ENCODE data around the gene ENO3. TPM values are rescaled to one million over a fixed set of nuclear protein-coding genes. Genes with fewer than 3 reads are reported as not detected.
"Not testable (repeated sequence)": the region's sequence is repeated elsewhere in the genome, so short reads cannot be mapped to it uniquely, and the experiment has no call there.

Gene ENO3
- 10 to 100 TPM; 27.8 to 30.7 TPM for total RNA-seq

GRCh38 chr17:4950746-4951204, at the start of gene ENO3:
Gene ENO3, plus strand, starts transcription at chr17:4951119. Its CDS starts 711 bp downstream, at chr17:4951830.
- peak within 1 kb of the TSS; percentile 87 for H3K4me3 Mint-ChIP-seq
- H3K36me3 Mint-ChIP-seq = peaks cover 26% of the 10 kb centered on the region
- H3K27me3 Mint-ChIP-seq = peaks cover 3% of the 10 kb centered on the region
- H3K9me3 Mint-ChIP-seq = no peaks in the 10 kb centered on the region
- H3K4me1 Mint-ChIP-seq = peaks cover 21% of the 10 kb centered on the region
- peak within 1 kb of the TSS; percentile 93 for H3K27ac Mint-ChIP-seq
- no peak for DNase-seq

DNA sequence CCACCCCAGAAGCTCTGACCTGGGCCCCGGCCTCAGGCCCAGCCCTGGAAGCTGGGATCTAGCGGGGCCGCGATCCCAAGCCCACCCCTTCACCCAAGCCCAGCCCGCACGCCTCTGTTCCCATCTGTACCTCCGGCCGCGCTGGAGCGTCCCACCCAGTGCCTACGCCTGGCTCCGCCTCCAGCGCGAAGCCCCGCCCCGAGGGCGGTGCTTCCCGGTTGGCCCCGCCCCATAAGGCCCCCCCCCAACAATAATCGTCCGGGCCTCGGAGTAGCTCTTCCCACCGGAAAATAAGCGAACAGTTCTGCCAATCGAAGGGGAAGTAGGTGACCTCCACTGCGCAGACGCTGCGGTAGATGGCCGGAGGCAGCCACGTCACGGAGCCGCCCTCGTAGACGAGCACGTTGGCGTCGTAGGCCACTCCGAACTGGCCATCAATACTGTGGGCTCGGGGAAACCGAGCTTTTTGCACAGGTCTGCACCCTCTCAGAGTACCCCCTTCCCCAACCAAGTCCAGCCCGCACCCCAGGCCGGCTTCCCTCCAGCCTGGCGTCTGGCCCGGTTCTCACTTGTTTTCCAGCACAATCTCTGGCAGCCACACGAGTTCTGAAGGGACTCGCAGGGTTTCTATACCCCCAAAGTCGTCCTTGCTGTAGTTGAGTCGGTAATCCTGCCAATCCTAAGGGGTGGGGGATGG, 49.1 kb upstream of the ENO3 start:
- peaks cover 10% of the 10 kb centered on the region for H3K36me3 Mint-ChIP-seq
- DNase-seq = no peak
- peak overlapping the region; percentile 52 for H3K27ac Mint-ChIP-seq
- H3K9me3 Mint-ChIP-seq = no peaks in the 10 kb centered on the region
- H3K27me3 Mint-ChIP-seq = no peaks in the 10 kb centered on the region
- peaks cover 33% of the 10 kb centered on the region for H3K4me1 Mint-ChIP-seq
- H3K4me3 Mint-ChIP-seq = no peak overlapping the region

GRCh38 chr17:4902540-4902939, 48.4 kb upstream of the ENO3 start:
- peak overlapping the region; percentile 52 for H3K27ac Mint-ChIP-seq
- peaks cover 10% of the 10 kb centered on the region for H3K36me3 Mint-ChIP-seq
- H3K27me3 Mint-ChIP-seq = no peaks in the 10 kb centered on the region
- peaks cover 33% of the 10 kb centered on the region for H3K4me1 Mint-ChIP-seq
- H3K4me3 Mint-ChIP-seq = no peak overlapping the region
- DNase-seq = no peak
- no peaks in the 10 kb centered on the region for H3K9me3 Mint-ChIP-seq

DNA sequence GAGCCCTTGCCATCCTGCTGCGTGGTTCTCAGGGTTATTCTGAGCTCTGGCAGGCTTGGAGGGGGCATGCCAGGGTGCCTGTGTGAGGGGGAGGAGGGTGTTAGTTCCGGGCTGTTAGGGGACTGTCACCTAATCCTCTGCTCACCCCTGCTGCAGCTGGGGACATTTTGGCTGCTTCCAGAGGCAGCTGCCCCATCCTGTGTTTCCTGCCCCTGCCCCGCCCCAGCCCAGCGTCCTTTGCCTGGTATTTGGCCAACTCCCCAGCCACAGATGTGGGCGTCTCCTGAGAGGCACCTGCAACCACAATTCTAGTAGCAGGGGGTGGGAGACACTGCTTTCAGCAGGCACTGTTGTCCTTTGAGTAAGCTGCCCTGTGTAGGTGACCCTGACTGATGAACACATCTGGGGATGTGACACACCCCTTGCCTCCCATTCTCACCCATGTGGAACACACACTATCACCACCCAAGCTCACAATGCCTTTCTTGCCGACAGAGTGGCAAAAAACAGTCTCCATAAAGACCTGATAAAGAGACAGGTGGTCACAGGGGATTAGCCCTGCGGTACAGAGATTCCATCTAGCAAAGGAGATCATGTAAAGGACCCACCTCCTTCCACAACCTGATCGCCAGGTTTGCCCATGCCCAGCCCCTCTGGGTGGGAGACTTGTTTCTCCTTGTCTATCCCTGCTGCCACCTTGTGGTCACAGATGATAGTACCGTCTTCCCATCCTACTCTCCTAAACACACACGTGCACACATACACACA, 47.7 kb upstream of the ENO3 start, which contains the start of gene CHRNE:
Gene CHRNE (minus strand): TSS at position 48 of the 768 bp plus-strand sequence. CDS start 35 bp downstream, at position 13.
- H3K36me3 Mint-ChIP-seq = peaks cover 10% of the 10 kb centered on the region
- peak within 1 kb of the TSS; percentile 16 for H3K4me3 Mint-ChIP-seq
- peak; percentile 71 for DNase-seq
- H3K27me3 Mint-ChIP-seq = no peaks in the 10 kb centered on the region
- no peaks in the 10 kb centered on the region for H3K9me3 Mint-ChIP-seq
- H3K27ac Mint-ChIP-seq = peak within 1 kb of the TSS; percentile 52
- H3K4me1 Mint-ChIP-seq = peaks cover 35% of the 10 kb centered on the region

- not testable (repeated sequence) for H3K4me3 Mint-ChIP-seq, H3K9me3 Mint-ChIP-seq, H3K27me3 Mint-ChIP-seq, H3K27ac Mint-ChIP-seq, H3K36me3 Mint-ChIP-seq, DNase-seq
- H3K4me1 Mint-ChIP-seq = peaks cover 23% of the 10 kb centered on the region
These were observed 44.3 kb upstream of the ENO3 start for GRCh38 chr17:4906642-4907041.

GRCh38 chr17:4908301-4908700, 42.6 kb upstream of the ENO3 start:
- no peaks in the 10 kb centered on the region for H3K27me3 Mint-ChIP-seq
- no peak overlapping the region for H3K27ac Mint-ChIP-seq
- no peak for DNase-seq
- no peak overlapping the region for H3K4me3 Mint-ChIP-seq
- peaks cover 10% of the 10 kb centered on the region for H3K4me1 Mint-ChIP-seq
- H3K9me3 Mint-ChIP-seq = no peaks in the 10 kb centered on the region
- H3K36me3 Mint-ChIP-seq = no peaks in the 10 kb centered on the region

DNA sequence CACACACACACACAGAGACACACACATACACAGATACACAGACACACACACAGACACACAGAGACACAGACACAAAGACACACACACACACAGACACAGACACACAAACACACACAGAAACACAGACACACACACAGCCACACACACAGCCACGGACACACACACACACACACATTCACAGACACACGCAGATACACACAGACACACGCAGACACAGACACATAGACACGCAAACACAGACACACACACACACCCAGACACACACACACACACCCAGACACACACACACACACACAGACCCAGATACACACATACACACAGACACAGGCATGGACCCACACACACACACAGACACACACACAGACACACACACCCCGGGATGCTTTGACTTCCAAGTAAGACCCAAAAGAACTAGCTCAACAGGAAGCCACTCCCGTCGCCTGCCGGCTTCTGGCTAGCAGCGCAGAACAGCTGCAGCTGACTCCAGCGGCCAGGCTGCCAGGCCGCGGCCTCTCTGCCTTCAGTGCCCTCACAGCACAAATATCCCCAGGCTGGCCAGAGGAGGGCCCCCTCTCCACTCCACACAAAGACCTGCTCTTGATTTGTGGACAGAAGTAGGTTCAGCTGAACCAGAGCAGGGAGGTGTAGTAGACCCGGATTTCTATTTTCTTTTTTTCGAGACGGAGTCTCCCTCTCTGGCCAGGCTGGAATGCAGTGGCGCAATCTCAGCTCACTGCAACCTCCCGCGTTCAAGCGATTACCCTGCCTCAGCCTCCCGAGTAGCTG, 42.0 kb upstream of the ENO3 start:
- peak; percentile 77 for DNase-seq
- Mint-ChIP-seq H3K9me3 (no peaks in the 10 kb centered on the region), H3K27ac (no peak overlapping the region), H3K27me3 (no peaks in the 10 kb centered on the region), H3K4me3 (no peak overlapping the region), H3K36me3 (no peaks in the 10 kb centered on the region), H3K4me1 (peaks cover 6% of the 10 kb centered on the region)

GRCh38 chr17:4913994-4914393, 36.9 kb upstream of the ENO3 start:
- no peaks in the 10 kb centered on the region for H3K36me3 Mint-ChIP-seq
- no peaks in the 10 kb centered on the region for H3K27me3 Mint-ChIP-seq
- no peak overlapping the region for H3K4me3 Mint-ChIP-seq
- no peaks in the 10 kb centered on the region for H3K9me3 Mint-ChIP-seq
- H3K27ac Mint-ChIP-seq = no peak overlapping the region
- DNase-seq = no peak
- no peaks in the 10 kb centered on the region for H3K4me1 Mint-ChIP-seq

DNA sequence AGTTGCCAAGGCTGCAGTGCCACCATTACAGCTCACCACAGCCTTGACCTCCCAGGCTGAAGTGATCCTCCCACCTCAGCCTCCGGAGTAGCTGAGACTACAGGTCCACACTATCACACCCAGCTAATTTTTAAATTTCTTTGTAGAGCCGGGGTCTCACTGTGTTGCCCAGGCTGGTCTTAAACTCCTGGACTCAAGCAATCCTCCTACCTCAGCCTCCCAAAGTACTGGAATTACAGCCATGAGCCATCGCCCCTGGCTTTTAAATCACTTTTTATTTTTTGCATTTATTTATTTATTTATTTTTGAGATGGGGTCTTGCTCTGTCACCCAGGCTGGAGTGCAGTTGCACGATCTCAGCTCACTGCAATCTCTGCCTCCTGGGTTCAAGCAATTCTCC, 36.4 kb upstream of the ENO3 start:
- H3K9me3 Mint-ChIP-seq, H3K4me3 Mint-ChIP-seq, H3K27ac Mint-ChIP-seq, DNase-seq, H3K27me3 Mint-ChIP-seq, H3K36me3 Mint-ChIP-seq, H3K4me1 Mint-ChIP-seq: not testable (repeated sequence)

DNA sequence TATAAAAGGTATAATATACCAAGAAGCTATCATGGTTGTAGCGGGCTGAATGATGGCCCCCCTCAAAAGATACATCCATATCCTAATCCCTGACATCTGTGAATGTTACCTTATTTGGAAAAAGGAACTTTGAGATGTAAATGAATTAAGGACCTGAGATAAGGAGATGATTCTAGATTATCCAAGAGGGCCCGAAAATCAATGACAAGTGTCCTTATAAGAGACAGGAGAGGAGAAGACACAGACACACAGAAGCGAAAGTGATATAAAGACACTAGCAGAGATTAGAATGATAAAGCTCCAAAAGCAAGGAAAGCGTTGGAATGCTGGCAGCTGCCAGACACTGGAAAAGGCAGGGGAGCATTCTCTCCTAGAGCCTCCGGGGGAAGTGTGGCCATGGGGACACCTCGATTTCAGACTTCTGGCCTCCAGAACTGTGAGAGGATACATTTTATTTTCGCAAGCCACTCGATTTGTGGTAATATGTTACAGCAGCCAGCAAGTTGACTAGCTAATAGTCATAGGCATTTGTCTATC, 31.3 kb upstream of the ENO3 start:
- H3K27ac Mint-ChIP-seq = no peak overlapping the region
- DNase-seq = no peak
- H3K9me3 Mint-ChIP-seq = no peaks in the 10 kb centered on the region
- H3K27me3 Mint-ChIP-seq = no peaks in the 10 kb centered on the region
- no peak overlapping the region for H3K4me3 Mint-ChIP-seq
- H3K4me1 Mint-ChIP-seq = no peaks in the 10 kb centered on the region
- peaks cover 2% of the 10 kb centered on the region for H3K36me3 Mint-ChIP-seq

- peaks cover 2% of the 10 kb centered on the region for H3K36me3 Mint-ChIP-seq
- H3K4me3 Mint-ChIP-seq = no peak overlapping the region
These were observed 30.4 kb upstream of the ENO3 start for GRCh38 chr17:4920351-4921048.

DNA sequence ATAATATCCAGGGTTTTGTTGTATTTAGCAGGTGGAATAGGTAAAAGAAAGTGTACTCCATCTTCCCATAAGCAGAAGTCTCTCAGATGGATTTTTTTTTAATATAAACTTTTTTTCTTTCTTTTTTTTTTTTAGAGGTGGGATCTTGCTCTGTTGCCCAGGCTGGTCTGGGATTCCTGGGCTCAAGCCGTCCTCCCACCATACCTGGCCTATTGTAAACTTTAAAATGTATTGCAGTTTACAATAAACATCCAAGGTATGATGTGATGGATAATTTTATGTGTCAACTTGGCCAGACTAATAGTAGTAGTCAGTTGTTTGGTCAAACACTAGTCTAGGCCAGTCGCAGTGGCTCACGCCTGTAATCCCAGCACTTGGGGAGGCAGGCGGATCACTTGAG, 29.6 kb upstream of the ENO3 start:
- no peak overlapping the region for H3K4me3 Mint-ChIP-seq
- H3K9me3 Mint-ChIP-seq = no peaks in the 10 kb centered on the region
- peaks cover 2% of the 10 kb centered on the region for H3K36me3 Mint-ChIP-seq
- DNase-seq = no peak
- H3K27ac Mint-ChIP-seq = no peak overlapping the region
- no peaks in the 10 kb centered on the region for H3K4me1 Mint-ChIP-seq
- no peaks in the 10 kb centered on the region for H3K27me3 Mint-ChIP-seq

More at GRCh38 chr17:4920351-4921048, 30.4 kb upstream of the ENO3 start:
- Mint-ChIP-seq H3K4me1 (no peaks in the 10 kb centered on the region), H3K27me3 (no peaks in the 10 kb centered on the region), H3K27ac (no peak overlapping the region), H3K9me3 (no peaks in the 10 kb centered on the region)
- DNase-seq = no peak

DNA sequence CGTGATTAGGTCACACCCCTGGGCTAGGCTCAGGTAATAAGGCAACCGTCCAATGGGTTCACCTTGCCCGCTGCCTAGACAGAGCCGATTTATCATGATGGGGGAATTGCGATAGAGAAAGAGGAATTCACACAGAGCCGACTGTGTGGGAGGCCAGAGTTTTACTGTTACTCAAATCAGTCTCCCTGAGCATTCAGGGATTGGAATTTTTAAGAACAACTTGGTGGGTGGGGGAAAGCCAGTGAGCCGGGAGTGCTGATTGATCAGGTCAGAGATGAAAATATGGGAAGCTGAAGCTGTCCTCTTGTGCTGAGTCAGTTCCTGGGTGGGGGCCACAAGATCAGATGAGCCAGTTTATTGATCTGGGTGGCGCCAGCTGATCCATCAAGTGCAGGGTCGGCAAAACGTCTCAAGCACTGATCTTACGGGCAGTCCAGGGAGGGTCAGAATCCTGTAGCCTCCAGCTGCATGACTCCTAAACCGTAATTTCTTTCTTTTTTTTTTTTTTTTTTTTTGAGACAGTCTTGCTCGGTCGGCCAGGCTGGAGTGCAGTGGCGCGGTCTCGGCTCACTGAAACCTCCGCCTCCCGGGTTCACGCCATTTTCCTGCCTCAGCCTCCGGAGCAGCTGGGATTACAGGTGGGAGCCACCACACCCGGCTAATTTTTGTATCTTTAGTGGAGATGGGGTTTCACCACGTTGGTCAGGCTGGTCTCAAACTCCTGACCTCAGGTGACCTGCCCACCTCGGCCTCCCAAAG, 24.2 kb upstream of the ENO3 start:
- H3K27ac Mint-ChIP-seq, H3K9me3 Mint-ChIP-seq, H3K4me3 Mint-ChIP-seq, H3K36me3 Mint-ChIP-seq, DNase-seq, H3K27me3 Mint-ChIP-seq, H3K4me1 Mint-ChIP-seq: not testable (repeated sequence)

DNA sequence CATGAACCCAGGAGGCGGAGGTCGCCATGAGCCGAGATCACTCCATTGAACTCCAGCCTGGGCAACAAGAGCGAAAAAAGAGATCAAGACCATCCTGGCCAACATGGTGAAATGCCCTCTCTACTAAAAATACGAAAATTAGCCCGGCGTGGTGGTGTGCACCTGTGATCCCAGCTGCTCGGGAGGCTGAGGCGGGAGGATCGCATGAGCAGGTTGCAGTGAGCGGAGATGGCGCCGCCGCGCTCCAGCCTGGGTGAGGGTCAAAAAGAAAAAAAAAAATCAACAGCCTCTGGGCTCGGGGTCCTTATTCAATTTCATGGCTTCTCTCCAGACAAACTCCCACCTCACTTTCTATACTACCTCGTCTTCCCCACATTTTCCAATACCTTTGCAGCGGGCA, 22.0 kb upstream of the ENO3 start:
- no peaks in the 10 kb centered on the region for H3K9me3 Mint-ChIP-seq
- no peak overlapping the region for H3K4me3 Mint-ChIP-seq
- DNase-seq = no peak
- H3K36me3 Mint-ChIP-seq = peaks cover 13% of the 10 kb centered on the region
- H3K27me3 Mint-ChIP-seq = peaks cover 6% of the 10 kb centered on the region
- H3K27ac Mint-ChIP-seq = no peak overlapping the region
- H3K4me1 Mint-ChIP-seq = peaks cover 7% of the 10 kb centered on the region
